GM21367 (cell line): ENCODE measurements around the gene CD207.
"Not testable (repeated sequence)": the region's sequence is repeated elsewhere in the genome, so short reads cannot be mapped to it uniquely, and the experiment has no call there.

Experiments
- ATAC-seq: cut with Tn5 transposase; IDR thresholded peaks from one replicate; pipeline ENCODE4 v1.9.1; 2021; ENCODE audit not compliant: unreplicated experiment

CD207 gene

DNA sequence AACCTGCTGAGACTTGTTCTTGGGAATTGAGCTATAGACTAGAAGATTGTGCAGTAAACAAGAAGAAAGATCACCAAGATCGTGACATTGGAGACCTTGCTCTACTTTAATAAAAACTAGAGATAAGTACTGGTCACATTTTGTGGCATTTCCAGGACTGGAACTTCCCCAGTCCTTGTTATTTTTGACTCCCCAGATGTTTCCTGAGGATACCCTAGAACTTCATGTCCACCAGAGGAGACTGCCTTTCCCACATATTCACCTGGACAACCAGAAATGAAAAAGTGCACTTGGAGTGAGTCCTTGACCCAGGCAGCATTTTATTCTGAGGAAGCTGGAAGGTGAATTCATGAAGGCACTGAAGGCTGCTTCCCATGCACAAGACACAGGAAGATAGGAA is 5.7 kb downstream of the CD207 start:
- no peak for ATAC-seq

DNA sequence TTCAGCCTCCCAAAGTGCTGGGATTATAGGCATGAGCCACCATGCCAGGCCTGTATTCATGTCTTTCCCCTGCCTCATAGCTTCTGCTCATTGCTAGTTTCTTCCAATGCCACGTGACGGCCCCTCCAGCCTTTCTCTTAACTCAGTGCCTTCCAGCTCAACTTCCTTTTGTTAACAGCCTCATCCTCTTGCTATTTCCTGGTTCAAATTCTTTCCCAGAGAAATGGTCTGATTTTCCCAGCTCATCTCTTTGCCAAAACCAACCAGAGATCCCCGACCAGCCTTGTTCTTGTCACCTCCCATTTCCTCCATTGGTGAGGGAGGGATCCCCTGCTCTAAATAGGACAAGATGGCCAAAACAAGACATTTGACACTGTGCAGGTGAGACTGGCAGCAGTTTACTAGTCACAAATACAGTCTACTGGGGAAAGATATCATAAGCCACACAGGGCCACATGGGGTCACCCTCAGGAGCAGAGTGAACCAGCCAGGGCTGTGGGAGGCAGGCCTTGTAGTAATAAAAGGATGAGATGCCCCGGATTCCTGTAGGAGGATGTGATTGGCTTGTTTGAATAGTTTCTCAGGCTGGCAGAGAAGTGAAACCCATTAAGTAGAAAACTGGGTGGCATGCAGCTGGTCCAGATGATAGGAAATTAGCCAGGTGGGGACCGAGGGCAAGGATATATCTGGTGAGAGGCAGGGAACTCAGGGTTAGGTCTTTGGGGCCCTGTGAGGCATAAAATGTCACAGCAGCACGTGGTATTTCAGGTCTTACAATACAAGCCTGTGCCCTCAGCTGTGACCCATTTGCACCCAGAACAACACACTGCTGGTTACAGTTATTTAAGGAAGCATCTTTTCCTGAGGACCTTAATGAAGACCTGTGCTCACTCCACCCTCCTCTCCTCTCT is 6.4 kb downstream of the CD207 start:
- no peak for ATAC-seq

DNA sequence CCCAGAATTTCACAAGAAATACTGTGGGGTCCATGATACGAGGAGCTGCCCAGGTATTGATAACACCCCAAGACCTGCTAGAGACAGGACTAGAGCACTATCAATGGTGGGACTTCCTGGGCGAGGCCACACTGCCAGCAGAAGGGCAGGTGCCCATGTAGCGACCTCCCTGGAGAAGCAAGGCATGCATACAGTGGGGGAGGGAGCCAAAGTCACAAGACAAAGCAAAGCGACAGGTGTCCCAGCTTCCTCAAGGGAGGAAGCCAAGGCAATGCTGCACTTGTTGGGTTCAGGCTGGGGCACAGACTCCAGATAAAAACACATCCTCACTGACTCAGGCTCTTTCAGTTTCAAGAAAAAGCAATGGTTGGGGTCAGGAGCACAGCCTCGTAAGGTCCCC is 7.5 kb downstream of the CD207 start:
- ATAC-seq: no peak

DNA sequence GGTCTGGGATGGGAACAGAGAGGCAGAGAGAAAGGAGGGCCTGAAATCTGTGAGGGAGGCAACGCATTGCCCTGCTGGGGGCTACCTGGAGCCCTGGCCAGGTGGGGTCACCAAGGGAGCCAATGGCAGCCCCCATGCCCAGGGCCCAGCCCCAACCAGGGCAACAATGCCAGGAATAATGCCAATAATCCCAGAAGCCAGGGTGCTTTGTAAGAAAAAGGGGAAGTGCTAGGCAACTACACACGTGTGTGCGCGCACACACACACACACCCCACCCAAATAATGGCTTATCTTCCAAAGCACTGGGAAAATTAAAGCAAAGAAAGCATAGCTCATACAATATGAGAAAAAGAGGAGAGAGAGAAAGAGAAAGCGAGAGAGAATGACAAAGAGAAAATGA is 8.2 kb downstream of the CD207 start:
- ATAC-seq: no peak

DNA sequence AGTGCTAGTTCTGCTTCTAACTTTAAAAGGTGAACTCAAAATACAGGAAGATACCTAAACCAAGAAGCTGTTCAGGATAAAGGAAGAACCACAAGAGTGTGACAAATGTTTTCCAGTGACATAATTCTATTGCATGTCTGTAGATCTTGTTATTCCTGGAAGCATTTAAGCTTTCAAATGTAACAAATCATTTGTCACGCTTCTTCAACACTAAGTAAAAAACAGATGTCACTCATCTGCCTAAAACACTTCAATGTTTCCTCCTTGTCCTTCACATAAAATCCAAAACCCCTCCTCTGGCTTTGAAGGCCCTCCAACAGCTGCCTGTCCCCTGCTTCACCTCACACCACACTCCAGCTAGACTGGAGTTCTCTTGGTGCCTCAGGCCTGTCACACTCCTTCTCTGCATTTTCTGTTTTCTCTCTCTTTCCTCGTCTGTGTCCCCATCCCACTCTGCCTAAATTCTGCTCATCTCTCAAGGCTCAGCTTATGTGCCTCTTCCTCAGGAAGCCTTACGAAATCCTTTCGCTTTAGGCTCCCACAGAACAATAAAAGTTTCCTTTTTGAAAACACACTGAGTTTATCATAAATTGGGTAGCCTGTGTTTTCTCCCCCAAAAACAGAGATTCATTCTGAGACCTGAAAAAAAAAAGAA is 8.8 kb downstream of the CD207 start:
- ATAC-seq: no peak

DNA sequence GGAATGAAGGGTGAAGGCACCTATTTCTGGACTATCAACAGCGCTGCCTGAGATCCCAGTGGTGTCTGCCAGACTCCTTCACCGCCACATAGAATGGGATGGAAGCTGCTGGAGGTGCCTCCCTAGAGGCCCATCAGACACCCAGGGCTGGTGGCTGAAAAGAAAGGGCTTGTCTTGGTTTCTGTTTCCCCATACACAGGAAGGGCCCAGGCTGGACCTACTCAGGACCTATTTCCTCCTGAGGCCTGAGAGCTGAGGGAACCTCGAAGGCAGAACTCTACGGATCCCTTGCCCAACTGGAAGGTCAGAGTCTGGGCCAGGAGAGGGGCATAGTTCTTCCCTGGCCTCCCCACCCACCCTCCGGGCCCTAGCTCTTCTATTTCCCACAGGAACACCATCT is 12.4 kb downstream of the CD207 start:
- ATAC-seq: no peak

DNA sequence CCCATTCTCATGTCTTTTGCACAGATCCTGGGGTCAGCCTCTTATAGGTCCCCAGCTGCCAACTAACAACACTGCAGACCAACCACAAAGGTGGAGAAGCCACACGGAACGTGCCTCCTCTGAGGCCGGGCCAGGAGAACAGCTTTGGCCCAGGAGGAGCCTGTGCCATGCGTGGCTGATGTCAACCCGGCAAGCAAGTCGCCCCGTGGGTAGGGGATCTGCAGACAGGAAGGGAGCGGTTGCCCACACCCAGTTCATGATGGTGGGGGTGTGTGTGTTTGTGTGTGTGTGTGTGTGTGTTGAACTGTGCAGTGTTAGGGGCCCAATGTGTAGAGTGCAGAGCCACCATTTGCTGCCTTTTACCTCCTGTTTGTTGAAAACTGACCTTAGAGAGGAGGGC is 12.8 kb downstream of the CD207 start:
- ATAC-seq: no peak

DNA sequence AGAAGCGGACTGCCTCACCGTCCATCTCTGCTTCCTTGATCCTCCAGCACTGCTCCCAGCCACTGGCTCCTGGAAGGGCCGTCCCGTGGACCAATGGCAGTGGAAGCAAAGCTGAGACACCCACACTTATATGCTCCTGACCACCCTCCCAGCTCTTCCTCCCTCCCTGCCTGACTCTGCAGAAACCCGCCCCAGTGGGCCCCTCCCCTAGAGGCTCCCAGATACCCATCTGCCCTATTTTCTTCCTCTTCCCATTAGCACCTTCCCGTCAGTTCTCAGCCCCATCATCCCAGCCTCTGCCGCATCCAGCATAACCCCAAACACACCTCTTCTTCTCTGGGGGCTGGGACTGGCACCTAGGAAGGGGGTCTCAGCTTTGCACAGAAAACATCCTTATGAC is 15.1 kb downstream of the CD207 start, which contains the start of gene CLEC4F:
TSS of gene CLEC4F (minus strand) at position 101 of the 400 bp plus-strand sequence. CDS start at position 25, 76 bp downstream.
- no peak for ATAC-seq

DNA sequence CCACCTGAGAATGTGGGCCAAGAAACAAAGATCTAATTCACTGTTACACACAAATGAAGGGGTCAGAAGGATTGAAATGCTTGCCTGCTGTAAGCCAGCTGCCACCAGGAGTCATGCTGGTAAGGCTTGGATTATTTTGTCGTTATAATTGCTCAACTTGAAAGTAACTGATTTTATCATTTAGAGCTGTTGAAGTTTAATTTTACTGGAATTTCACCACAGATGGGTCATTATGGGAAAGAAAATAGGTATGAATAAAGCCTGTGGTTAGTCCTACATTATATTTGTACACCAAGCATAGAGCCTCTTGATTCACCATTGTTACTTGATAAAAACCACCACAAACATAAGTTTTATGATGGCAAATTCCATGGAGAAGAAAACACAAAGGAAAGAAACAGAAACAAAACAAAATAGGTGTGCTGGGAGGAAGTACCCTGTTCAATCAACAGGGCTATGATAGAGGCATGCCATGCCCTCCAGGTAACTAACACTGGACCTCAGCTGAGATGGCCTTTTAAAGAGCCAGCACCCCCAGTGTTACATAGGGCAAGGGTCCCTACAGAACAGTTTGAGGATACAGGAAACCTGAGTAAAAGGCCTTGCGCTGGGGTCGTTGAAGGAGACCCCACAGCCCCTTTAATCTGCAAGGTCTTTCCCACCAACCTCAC is 18.2 kb downstream of the CD207 start:
- ATAC-seq: no peak

DNA sequence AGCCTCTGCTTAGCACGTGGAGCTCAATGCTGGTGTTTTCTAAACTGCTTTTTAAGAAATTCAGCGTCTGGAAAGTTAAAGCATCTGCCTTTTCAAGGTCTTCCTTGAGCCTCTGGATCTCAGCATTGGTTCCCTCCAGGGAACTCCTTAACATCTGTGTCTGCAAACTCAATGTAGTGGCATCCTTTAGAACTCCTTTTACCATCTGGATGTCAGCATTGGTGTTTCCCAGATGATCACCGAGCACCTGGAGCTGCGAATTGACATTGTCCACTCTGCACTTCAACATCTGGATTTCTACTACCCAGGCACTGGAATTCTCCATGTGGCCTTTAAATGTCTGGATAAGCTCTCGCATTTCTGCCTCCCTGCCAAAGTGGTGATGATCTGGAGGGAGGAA is 18.9 kb downstream of the CD207 start:
- no peak for ATAC-seq

DNA sequence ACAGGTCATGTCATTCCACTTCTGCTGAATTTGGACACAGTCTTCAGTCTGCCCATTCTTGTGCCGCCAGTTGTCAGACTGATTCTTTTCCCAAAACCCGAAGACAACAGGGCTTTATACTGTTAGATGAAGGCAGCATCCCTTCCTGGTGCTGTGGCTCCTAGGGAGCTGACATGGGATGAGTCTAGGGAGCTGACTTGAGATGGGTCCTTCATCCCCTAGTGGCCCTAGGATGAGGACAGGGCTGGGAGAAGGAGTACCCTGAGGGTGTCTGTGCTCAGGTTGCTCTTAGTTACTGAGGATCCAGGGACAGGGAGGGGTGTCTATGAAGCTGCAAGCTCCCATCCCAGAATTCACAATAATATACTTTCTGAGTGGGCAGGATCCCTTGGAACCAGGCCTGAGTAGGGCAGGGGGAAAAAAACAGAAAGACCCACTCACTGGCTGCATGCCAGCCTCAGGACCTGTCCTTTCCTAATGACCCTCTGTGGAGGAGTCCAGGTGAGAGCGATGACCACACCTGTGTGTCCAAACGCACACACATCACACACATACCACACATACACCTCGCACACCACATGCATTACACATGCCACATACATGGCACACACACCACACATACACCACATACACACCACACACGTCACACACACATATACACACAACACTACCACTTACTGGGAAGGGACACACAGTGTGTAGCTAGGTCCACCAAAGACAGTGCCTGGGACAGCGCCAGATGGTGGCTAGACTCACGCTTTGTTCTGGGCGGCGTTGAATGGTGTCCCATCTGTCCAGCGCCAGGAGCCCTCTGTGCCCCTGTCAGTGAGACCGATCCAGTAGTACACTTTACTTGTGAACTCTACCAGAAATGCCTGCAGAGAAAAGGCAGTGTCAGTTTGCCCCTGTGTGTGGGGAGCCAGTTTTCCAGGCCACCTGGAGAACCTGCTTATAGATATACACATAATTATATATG is 26.3 kb downstream of the CD207 start:
- no peak for ATAC-seq

DNA sequence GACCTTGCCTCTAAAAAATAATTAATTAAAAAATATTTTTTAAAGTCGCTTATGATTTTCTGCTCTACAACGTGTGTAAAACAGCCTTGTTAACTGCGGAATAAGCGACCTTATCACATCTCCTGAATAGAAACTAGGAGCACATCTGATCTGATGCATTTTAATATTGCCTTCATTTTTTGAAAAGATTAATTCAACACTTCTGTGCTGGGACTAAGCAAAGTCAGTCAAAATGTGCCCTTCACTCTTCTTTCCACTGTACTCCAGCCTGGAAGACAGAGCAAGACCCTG is 27.8 kb downstream of the CD207 start:
- no peak for ATAC-seq

DNA sequence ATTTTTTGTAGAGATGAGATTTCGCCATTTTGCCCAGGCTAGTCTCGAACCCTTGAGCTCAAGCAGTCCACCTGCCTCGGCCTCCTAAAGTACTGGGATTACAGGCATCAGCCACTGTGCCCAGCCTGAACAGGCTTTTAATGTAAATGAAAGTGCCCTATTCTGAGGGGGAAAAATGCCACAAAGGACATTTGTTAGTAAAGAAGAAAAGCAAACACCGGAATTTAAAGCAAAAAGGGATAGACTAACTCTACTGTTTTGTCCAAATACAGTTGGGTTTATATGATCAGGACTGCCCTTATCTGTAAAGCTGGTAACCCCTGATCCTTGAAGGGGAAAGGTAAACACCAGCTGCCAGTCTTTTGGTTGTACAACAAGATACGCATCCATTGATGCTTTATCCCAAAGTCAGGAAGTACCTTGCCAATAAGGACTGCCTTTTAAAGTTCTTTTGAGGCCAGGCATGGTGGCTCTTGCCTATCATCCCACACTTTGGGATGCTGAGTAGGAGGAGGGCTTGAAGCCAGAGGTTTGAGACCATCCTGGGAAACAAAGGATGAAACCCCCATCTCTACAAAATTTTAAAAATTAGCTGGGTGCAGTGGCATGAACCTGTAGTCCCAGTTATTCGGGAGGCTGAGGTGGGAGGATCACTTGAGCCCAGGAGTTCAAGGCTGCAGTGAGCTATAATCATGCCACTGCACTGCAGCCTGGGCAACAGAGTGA is 28.4 kb downstream of the CD207 start:
- ATAC-seq: no peak

DNA sequence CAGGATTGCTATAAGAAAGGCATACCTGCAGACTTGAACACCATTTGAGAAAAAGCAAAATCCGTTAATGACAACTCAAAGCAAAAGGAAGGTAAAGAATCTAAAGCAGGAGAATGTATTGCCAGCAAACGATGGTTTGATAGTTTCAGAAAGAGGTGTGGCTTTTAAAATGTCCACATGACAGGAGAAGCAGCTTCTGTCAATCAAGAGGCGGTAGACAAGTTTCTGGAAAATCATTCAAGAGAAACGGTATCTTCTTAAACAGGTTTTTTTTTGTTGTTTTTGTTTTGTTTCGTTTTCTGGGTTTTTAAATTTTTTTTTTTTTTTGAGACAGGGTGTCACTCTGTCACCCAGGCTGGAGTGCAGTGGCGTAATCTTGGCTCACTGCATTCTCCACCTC is 29.0 kb downstream of the CD207 start:
- no peak for ATAC-seq

DNA sequence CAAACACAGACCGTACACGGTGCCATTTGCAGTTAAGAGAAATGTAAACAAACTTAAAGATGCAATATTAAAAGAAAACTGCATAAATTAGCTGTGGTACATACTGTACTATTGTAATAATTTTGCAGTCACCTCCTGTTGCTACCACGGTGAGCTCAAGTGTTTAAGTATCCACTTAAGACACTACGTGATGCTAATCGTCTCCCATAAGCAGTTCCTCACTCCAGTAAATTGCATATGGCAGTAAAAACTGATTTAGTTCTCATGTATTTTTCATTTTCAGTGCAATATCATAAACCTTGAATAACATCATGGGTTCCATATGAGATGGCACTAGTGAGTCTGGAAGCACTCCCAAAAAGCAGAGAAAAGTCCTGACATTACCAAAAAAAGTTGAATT is 29.6 kb downstream of the CD207 start:
- no peak for ATAC-seq

DNA sequence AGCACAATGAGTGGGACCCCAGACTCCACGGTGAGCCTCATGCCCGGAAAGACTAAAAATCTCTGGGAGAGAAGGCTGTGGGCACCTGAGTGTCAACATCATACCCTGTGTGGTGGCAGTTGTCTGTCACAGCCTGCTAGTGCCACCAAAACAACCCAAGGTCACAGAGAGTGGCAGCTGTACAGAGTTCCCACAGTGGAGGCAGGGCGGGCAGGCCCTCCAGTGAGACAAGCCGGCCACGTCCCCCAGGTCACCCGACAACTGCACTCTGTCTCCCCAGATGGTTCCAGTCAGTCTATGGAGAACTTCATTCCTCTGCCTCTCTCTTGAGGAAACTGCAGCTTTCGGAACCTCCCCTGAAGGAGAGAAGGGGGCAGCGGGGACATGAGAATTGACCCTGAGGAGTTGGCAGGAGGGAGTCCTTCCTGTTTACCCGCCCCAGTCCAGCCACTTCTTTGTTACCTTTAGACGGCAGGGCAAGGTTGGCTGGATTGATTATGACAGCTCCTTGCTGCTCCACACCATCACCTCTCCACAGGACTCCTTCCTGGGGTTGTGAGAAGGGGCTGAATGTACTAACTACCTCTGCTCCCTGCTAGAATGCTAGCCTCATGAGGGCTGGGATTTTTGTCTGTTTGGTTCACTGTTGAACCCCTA is 33.9 kb downstream of the CD207 start:
- ATAC-seq: no peak

DNA sequence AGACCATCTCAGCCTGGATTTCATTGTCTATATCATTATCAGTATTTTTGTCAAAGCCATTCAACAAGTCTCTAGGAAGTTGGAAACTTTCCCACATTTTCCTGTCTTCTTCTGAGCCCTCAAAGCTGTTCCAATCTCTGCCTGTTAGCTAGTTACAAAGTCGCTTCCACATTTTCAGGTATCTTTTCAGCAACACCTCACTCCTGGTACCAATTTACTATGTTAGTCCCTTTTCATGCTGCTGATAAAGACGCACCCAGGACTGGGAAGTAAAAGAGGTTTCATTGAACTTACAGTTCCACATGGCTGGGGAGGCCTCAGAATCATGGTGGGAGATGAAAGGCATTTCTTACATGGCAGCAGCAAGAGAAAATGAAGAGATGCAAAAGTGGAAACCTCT is 35.9 kb downstream of the CD207 start:
- ATAC-seq: no peak

DNA sequence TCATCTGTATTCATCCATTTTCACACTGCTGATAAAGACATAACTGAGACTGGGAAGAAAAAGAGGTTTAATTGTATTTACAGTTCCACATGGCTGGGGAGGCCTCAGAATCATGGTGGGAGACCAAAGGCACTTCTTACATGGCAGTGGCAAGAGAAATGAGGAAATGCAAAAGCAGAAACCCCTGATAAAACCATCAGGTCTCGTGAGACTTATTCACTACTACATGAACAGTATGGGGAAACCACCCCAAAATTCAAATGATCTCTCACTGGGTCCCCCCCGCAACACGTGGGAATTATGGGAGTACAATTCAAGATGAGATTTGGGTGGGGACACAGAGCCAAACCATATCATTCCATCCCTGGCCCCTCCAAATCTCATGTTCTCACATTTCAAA is 37.6 kb downstream of the CD207 start:
- not testable (repeated sequence) for ATAC-seq

DNA sequence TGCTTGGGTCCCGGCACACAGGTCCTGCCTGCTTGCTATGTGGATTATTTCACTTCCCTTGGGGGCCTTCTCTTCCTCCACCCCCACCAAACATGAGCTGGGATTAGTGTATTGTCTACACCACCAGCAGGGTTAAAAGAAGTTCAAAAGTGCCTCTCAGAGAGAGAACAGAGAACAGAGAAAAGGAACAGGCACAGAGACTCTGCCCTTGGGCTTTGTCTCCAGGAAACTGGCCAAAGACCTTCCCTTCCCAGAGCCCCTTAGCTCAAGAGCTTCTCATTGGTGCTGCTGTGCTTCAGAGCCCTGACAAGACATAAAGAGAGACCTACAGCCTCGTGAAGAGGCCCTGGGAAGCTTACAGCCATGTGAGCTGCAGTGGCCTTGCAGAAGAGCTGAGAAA is 38.1 kb downstream of the CD207 start:
- no peak for ATAC-seq

DNA sequence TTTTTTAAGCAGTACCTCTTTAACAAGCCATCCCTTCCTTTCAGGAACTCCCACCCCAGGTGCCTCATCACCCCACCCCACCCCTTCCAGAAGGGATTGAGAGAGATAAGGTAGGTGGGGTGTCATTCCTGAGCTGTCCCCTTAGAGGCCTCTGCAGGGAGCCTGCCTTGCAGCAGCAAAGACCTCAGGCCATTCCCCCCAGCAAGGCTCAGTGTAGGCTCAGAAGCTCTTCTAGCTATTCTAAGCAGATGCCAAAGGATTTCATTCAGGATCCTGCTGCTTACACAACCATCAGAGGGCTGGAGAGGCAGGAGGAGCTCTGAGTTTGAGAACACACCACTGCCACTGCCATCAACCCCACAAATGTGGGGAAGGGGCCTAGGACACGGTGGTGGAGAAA is 39.4 kb downstream of the CD207 start:
- no peak for ATAC-seq
